ENCODE data around the gene MAN2A1.
A peak's percentile ranks its signal among the peaks of the same experiment; 100 is the strongest.

Gene MAN2A1

DNA sequence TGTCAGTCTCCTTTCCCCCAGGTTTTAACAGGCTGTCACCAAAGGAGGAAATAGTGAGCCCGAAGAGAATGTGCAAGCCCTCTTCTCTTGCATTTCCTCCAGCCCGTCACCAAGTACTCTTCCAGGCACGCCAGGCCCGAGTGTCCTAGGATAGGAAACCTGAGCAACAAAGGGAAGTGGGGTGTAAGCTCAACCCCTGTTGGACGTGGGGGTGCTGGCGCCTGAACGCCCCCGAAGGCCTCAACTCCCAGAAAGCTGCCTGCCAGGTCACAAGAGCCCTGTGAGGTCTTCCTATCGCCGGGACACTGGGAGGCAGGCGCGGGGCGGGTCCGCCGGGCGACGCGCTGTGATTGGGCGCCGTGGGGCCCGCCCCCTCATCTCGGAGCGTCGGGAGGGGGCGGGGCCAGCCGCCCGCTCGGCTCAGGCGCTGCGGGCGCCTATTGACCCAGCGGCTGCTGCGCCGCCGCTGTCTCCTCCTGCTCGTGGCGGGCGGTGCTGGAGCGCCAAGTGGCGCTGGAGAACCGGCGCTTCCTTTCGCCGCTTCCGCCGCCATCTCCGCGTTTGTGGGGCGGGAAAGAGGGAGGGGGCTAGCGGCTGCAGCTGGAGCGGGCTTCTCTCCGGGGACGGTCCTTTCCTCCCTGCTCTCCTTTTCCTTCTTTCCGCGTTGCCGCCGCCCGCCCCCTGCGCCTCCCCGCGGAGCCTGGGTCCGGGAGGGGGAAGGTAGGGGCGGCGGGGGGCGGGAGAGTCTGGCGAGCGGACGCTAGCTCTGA lies 572 bp upstream of the MAN2A1 start (continued):
- TF ChIP-seq, protein P1, sequence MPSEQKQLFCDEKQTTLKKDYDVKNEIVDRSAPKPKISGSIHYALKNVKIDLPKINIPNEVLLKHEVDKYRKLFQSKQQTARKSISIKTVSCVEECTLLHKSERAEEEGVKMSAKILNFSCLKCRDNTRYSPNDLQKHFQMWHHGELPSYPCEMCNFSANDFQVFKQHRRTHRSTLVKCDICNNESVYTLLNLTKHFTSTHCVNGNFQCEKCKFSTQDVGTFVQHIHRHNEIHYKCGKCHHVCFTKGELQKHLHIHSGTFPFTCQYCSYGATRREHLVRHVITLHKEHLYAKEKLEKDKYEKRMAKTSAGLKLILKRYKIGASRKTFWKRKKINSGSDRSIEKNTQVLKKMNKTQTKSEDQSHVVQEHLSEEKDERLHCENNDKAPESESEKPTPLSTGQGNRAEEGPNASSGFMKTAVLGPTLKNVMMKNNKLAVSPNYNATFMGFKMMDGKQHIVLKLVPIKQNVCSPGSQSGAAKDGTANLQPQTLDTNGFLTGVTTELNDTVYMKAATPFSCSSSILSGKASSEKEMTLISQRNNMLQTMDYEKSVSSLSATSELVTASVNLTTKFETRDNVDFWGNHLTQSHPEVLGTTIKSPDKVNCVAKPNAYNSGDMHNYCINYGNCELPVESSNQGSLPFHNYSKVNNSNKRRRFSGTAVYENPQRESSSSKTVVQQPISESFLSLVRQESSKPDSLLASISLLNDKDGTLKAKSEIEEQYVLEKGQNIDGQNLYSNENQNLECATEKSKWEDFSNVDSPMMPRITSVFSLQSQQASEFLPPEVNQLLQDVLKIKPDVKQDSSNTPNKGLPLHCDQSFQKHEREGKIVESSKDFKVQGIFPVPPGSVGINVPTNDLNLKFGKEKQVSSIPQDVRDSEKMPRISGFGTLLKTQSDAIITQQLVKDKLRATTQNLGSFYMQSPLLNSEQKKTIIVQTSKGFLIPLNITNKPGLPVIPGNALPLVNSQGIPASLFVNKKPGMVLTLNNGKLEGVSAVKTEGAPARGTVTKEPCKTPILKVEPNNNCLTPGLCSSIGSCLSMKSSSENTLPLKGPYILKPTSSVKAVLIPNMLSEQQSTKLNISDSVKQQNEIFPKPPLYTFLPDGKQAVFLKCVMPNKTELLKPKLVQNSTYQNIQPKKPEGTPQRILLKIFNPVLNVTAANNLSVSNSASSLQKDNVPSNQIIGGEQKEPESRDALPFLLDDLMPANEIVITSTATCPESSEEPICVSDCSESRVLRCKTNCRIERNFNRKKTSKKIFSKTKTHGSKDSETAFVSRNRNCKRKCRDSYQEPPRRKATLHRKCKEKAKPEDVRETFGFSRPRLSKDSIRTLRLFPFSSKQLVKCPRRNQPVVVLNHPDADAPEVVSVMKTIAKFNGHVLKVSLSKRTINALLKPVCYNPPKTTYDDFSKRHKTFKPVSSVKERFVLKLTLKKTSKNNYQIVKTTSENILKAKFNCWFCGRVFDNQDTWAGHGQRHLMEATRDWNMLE (tag by site-specific recombination; conservative IDR thresholded peaks at IDR 0.05; ENCODE audit: low read depth), result peak; percentile 14; the same call in 1 of the 2 replicates
- TF ChIP-seq, protein P2, sequence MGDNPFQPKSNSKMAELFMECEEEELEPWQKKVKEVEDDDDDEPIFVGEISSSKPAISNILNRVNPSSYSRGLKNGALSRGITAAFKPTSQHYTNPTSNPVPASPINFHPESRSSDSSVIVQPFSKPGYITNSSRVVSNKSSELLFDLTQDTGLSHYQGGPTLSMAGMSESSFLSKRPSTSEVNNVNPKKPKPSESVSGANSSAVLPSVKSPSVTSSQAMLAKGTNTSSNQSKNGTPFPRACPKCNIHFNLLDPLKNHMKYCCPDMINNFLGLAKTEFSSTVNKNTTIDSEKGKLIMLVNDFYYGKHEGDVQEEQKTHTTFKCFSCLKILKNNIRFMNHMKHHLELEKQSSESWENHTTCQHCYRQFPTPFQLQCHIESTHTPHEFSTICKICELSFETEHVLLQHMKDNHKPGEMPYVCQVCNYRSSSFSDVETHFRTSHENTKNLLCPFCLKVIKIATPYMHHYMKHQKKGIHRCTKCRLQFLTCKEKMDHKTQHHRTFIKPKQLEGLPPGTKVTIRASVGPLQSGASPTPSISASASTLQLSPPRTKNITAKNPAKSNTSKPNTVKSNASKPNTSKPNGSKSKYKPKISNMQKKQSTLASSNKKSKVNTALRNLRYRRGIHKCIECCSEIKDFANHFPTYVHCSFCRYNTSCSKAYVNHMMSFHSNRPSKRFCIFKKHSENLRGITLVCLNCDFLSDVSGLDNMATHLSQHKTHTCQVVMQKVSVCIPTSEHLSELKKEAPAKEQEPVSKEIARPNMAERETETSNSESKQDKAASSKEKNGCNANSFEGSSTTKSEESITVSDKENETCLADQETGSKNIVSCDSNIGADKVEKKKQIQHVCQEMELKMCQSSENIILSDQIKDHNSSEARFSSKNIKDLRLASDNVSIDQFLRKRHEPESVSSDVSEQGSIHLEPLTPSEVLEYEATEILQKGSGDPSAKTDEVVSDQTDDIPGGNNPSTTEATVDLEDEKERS (tag by site-specific recombination; IDR thresholded peaks at IDR 0.05), result no peak
- TF ChIP-seq ZNF837 (tag by site-specific recombination; IDR thresholded peaks at IDR 0.05), result no peak
- TF ChIP-seq, protein P3, sequence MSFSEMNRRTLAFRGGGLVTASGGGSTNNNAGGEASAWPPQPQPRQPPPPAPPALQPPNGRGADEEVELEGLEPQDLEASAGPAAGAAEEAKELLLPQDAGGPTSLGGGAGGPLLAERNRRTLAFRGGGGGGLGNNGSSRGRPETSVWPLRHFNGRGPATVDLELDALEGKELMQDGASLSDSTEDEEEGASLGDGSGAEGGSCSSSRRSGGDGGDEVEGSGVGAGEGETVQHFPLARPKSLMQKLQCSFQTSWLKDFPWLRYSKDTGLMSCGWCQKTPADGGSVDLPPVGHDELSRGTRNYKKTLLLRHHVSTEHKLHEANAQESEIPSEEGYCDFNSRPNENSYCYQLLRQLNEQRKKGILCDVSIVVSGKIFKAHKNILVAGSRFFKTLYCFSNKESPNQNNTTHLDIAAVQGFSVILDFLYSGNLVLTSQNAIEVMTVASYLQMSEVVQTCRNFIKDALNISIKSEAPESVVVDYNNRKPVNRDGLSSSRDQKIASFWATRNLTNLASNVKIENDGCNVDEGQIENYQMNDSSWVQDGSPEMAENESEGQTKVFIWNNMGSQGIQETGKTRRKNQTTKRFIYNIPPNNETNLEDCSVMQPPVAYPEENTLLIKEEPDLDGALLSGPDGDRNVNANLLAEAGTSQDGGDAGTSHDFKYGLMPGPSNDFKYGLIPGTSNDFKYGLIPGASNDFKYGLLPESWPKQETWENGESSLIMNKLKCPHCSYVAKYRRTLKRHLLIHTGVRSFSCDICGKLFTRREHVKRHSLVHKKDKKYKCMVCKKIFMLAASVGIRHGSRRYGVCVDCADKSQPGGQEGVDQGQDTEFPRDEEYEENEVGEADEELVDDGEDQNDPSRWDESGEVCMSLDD (tag by site-specific recombination; IDR thresholded peaks at IDR 0.05), result peak; percentile 59
- TF ChIP-seq ZFP41 (tag by site-specific recombination; IDR thresholded peaks at IDR 0.05; ENCODE audit: borderline replicate concordance), result no peak
- TF ChIP-seq, protein P4, sequence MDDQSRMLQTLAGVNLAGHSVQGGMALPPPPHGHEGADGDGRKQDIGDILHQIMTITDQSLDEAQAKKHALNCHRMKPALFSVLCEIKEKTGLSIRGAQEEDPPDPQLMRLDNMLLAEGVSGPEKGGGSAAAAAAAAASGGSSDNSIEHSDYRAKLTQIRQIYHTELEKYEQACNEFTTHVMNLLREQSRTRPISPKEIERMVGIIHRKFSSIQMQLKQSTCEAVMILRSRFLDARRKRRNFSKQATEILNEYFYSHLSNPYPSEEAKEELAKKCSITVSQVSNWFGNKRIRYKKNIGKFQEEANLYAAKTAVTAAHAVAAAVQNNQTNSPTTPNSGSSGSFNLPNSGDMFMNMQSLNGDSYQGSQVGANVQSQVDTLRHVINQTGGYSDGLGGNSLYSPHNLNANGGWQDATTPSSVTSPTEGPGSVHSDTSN (CRISPR knock-in tag; IDR thresholded peaks at IDR 0.05), result no peak
- TF ChIP-seq, protein P5, sequence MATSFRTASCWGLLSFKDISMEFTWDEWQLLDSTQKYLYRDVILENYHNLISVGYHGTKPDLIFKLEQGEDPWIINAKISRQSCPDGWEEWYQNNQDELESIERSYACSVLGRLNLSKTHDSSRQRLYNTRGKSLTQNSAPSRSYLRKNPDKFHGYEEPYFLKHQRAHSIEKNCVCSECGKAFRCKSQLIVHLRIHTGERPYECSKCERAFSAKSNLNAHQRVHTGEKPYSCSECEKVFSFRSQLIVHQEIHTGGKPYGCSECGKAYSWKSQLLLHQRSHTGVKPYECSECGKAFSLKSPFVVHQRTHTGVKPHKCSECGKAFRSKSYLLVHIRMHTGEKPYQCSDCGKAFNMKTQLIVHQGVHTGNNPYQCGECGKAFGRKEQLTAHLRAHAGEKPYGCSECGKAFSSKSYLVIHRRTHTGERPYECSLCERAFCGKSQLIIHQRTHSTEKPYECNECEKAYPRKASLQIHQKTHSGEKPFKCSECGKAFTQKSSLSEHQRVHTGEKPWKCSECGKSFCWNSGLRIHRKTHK (tag by site-specific recombination; IDR thresholded peaks at IDR 0.05), result no peak
- no peak for TF ChIP-seq ZNF239 (tag by site-specific recombination; IDR thresholded peaks at IDR 0.05)
- 0 out of 2 replicates have a peak, but pooled peaks have one; percentile 12 for TF ChIP-seq ZNF10 (tag by site-specific recombination; IDR thresholded peaks at IDR 0.05)
- TF ChIP-seq ZNF155 (tag by site-specific recombination; IDR thresholded peaks at IDR 0.05), result no peak
- TF ChIP-seq, protein P6, sequence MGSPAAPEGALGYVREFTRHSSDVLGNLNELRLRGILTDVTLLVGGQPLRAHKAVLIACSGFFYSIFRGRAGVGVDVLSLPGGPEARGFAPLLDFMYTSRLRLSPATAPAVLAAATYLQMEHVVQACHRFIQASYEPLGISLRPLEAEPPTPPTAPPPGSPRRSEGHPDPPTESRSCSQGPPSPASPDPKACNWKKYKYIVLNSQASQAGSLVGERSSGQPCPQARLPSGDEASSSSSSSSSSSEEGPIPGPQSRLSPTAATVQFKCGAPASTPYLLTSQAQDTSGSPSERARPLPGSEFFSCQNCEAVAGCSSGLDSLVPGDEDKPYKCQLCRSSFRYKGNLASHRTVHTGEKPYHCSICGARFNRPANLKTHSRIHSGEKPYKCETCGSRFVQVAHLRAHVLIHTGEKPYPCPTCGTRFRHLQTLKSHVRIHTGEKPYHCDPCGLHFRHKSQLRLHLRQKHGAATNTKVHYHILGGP (tag by site-specific recombination; IDR thresholded peaks at IDR 0.05), result no peak
- TF ChIP-seq MEIS1 (CRISPR knock-in tag; IDR thresholded peaks at IDR 0.05; ENCODE audit: borderline replicate concordance), result no peak
- TF ChIP-seq, protein P7, sequence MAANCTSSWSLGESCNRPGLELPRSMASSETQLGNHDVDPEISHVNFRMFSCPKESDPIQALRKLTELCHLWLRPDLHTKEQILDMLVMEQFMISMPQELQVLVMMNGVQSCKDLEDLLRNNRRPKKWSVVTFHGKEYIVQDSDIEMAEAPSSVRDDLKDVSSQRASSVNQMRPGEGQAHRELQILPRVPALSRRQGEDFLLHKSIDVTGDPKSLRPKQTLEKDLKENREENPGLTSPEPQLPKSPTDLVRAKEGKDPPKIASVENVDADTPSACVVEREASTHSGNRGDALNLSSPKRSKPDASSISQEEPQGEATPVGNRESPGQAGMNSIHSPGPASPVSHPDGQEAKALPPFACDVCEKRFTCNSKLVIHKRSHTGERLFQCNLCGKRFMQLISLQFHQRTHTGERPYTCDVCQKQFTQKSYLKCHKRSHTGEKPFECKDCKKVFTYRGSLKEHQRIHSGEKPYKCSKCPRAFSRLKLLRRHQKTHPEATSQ (tag by site-specific recombination; IDR thresholded peaks at IDR 0.05), result no peak
- TF ChIP-seq WT1 (tag by site-specific recombination; IDR thresholded peaks at IDR 0.05), result no peak
- TF ChIP-seq GFI1B (tag by site-specific recombination; IDR thresholded peaks at IDR 0.05), result no peak
- TF ChIP-seq ZNF548 (tag by site-specific recombination; IDR thresholded peaks at IDR 0.05), result no peak
- TF ChIP-seq ZNF558 (tag by site-specific recombination; IDR thresholded peaks at IDR 0.05), result peak; percentile 84
- TF ChIP-seq SCRT1 (tag by site-specific recombination; IDR thresholded peaks at IDR 0.05; ENCODE audit: borderline replicate concordance), result no peak
- no peak for TF ChIP-seq ZNF112 (tag by site-specific recombination; IDR thresholded peaks at IDR 0.05)
- peak; percentile 73 for TF ChIP-seq TRIM28 (IDR thresholded peaks at IDR 0.05; ENCODE audit: borderline replicate concordance, low read length)
- TF ChIP-seq, protein P8, sequence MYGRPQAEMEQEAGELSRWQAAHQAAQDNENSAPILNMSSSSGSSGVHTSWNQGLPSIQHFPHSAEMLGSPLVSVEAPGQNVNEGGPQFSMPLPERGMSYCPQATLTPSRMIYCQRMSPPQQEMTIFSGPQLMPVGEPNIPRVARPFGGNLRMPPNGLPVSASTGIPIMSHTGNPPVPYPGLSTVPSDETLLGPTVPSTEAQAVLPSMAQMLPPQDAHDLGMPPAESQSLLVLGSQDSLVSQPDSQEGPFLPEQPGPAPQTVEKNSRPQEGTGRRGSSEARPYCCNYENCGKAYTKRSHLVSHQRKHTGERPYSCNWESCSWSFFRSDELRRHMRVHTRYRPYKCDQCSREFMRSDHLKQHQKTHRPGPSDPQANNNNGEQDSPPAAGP (tag by site-specific recombination; IDR thresholded peaks at IDR 0.05), result peak; percentile 15; the same call in 1 of the 2 replicates
